AG09319 (cell line): ENCODE results near the gene PTPRD.
"Not testable (repeated sequence)": the region's sequence is repeated elsewhere in the genome, so short reads cannot be mapped to it uniquely, and the experiment has no call there.

Experiments
- DNase-seq: peaks from one replicate; pipeline ENCODE4 v3.0.0-alpha.2; 2010; ENCODE audit warnings: low read depth; ENCODE audit errors: extremely low read depth
- CTCF ChIP-seq: IDR thresholded peaks from 2 replicates; pipeline ENCODE4 v1.5.1; 2011; ENCODE audit warnings: low read depth, mild to moderate bottlenecking, inconsistent platforms, low read length, moderate library complexity

The PTPRD gene

GRCh38 chr9:9942764-9943424, 669.9 kb downstream of the PTPRD start:
- no peak for DNase-seq
- TF ChIP-seq CTCF: peak; percentile 93

GRCh38 chr9:9938432-9938831, 674.4 kb downstream of the PTPRD start:
- no peak for DNase-seq
- no peak for TF ChIP-seq CTCF

- not testable (repeated sequence) for DNase-seq
These were observed 681.3 kb downstream of the PTPRD start for GRCh38 chr9:9931464-9931863.

GRCh38 chr9:9924376-9924775, 688.4 kb downstream of the PTPRD start:
- TF ChIP-seq CTCF: no peak
- no peak for DNase-seq

GRCh38 chr9:9921805-9922204, 691.0 kb downstream of the PTPRD start:
- TF ChIP-seq CTCF: no peak
- no peak for DNase-seq

- DNase-seq: no peak
- no peak for TF ChIP-seq CTCF
These were observed 692.3 kb downstream of the PTPRD start for GRCh38 chr9:9920425-9921060.

GRCh38 chr9:9919174-9919775, 693.5 kb downstream of the PTPRD start:
- no peak for TF ChIP-seq CTCF
- no peak for DNase-seq
